HG03039 (cell line): ENCODE measurements around the gene TBRG4.
"Not testable (repeated sequence)": the region's sequence is repeated elsewhere in the genome, so short reads cannot be mapped to it uniquely, and the experiment has no call there.

Experiments used
- ATAC-seq: cut with Tn5 transposase; IDR thresholded peaks from one replicate; pipeline ENCODE4 v1.9.1; 2021; ENCODE audit warnings: mild to moderate bottlenecking, moderate library complexity; ENCODE audit not compliant: unreplicated experiment

Gene TBRG4

DNA sequence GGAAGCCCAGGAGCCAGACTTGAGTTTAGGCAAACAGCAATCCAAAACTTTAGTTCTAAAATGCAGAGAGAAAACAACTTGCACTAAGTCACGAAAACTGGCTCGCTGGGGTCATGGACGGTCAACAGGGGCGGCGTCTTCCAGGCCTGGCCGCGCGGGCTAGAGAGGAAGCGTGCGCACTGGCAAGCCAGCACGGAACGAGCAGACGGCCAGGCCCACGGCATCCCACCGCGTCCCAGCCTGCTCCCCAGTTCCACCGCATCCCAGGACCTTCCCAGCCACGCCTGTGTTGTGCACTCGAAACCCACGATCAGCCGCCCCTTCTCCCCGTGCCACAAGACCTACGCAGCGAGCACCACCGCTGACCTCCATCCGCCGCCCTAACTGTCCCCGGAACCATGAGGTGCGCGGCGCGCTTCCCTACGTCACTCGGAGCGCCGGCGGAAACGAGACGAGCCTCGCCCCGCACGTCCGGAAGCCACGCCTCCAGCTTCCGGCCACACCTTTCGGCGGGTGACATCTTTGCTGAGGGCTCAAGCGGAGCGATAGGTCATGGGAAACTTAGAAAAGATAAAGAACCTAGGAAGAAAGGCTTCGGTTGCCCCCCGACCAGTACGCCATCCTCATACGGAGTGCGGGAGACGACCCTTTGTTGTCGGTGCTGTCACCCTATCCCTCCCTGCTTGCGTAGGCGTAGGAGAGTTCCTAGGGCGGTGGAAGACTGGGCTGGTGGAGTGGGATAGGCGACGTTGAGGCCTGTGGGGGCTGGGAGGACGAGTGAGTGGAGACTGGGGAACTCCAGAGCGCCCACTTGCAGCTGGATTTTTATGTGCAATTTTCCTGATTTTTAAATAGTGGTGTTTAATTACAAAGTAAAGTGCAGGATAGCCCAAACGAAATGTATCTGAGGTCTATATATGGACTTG lies at the start of gene TBRG4:
Gene TBRG4 (minus strand): TSS at position 400 of the 926 bp plus-strand sequence. CDS start 2,460 bp downstream, outside the sequence.
- ATAC-seq, result peak; percentile 93

DNA sequence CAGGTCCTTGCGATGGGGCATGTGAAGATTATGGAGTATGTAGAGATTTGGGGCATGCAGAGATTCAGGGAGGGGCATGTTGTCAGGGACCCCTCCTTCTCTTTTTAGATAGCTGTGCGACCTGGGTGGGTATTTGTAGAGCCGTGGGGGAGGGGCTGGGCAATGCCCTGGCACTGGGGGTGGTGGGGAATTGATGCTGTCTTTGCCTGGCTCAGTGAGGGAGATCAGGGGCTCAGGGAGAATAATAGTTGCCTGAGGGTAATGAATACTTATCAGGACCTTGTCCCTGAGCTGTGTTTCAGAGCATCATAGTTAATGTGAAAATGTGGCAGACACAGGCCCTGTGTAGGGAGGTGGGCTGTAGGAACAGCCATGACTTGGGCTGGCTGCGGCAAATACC lies 49.6 kb upstream of the TBRG4 start:
- no peak for ATAC-seq

DNA sequence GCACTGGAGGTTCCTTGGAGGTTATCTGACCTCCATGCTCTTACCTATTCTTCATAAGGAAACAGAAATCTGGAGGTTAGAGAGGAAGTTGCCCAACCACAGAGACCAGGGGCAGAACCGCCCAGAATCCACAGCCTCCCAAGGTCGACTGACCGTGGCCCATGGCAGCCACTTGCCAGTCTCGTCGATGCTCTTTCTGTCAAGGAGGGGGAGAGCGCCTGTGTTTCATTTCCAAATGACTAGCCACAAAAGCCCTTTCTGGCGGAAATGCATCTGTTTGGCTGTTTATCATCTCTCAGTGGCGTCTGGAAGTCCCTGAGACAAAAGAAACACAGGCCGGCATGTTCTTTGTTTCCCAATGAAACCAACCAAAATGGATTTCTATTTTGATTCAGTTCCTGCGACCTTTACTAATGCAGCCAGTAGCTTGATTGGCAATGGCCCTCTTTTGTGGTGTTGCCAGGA lies 49.0 kb upstream of the TBRG4 start:
- ATAC-seq, result no peak

DNA sequence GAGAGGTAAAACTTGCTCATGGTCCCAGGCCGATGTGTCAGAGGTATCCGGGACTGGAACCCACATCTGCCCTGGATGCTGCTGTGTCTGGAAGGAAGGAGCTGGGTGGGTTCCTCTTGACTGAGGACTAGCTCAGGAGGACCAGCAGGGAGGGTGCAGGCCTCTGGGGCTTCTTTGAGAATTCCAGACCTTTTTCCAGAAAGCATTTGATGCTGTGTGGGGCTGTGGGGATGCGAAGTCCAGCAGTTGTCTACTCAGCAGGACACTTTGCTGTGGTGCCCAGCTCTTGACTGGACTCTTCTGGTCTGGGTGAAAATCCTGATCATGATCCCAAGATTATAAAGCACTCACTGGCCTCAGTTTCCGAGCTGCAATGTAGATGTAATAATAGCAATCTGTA lies 47.8 kb upstream of the TBRG4 start:
- ATAC-seq, result no peak

DNA sequence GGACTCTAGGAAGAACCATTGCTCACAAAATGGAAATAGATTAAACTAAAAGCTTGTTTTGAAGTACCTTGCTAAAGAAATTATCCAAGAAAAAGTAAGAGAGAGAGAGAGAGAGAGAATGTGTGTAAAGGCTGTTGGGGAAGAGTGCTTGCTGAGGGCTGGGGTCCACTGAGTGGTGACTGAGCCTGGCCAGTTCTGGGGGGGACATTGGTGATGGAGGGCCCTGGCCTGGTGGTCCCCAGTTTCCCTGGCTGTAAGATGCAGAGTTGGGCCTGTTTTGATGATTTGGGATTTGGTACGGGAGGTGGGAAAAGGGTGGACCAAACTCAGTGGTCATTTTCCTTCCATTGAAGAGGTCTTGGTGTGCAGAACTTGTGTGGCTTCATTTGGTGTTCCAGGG lies 47.0 kb upstream of the TBRG4 start:
- no peak for ATAC-seq

DNA sequence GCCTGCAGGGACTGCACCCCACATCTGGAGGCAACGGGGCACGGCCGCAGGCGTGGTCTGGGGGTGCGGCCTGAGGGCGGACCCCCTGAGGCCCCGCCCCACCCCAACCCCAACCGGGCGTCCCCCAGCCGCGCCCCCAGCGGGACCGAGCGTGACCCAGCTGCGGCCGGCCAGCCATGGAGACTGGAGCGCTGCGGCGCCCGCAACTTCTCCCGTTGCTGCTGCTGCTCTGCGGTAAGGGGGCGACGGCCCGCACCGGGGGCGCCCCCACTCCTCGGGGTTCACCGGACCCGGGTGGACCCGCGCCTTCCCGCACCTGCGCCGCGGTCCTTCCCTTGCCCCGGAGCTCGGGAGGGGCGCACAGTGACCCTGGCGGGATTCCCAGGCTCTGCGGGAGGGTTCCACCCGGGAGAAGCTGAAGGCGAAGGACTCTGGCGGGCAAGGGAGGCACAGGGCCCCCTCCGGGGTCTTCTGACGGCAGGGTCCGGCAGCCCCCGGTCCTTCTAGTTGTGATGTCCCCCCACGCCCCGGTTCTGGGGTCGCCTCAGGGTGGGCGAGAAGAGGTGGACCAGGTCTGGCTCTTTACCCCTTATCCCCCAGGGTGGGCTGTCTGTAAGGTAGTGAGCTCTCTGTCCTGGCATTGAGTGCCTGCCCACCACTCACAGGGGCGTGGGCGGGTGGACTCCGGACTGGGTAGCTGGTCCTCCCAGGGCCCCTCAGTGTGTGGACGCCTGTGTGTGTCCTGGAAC lies 46.3 kb upstream of the TBRG4 start, which contains the start of gene RAMP3:
Gene RAMP3 (plus strand): TSS at position 139 of the 749 bp plus-strand sequence. CDS start 38 bp downstream, at position 177.
- ATAC-seq, result no peak

DNA sequence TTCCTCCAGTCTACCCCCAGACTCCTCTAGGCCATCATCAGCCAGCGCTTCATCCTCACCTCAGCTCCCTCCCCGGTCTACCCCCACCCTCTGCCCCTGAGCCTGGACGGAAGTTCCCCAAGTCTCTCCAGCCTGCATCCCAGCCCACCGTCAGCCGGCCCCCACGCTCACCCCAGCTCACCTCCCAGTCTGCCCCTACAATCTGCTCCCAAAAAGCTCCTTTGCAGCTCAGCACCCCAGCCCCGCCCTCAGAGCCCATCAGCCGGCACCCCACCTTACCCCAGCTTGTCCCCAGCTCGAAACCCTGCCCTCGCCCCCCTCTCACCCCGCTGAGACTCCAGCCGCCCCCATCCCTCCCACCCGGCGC lies 45.8 kb upstream of the TBRG4 start:
- ATAC-seq, result no peak

DNA sequence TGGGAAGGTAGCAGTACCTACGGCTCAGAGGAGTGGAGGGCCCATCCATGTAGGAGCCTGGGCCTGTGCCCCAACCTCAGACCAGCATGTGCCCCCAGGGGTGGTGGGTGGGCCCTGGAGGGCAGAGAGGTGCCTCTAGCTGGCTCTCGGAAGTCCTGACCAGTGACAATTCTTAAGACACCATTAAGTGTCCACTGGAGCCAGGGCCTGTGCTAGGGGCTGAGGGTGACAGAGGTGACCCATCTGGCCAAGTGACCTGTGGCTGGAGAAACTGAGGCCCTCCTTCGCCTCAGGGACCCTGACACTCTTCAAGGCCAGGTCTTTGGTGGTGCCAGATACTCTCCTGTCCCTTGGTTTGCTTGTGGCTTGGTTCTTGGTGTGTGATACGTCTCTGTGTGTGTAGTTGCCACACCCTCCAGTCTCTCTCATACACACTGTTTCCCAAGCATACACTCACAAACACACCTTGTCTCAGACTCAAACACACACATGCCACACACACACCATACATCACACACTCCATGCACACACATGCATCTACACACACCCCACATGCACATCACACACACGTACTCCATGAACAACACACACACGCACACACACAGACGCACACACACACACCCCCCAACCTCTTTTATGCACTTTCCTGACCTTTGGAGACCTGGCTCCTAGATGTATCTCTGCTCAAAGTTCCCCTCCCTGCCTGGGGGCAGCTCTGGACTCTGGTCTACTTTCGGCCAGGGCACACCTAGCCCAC lies 45.2 kb upstream of the TBRG4 start:
- no peak for ATAC-seq

DNA sequence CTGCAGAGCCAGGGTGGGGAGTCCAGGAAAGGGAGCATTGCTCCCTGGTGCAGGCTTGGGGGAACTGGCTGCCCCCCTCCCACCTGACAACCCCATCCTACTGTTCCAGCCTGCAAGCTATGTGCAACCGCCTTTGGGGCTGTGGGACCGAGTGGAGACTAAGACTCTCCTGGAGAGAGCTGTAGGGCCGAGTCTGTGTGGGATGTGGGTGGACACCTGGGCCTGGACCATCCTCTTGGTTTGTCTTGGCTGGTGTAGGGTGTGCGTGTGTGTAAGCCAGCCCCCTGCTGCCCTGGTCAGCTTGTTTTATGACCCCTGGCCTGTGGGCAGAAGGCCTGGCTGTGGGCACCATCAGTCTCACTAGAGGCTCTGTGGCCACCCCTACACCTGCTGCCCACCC lies 44.4 kb upstream of the TBRG4 start:
- no peak for ATAC-seq

DNA sequence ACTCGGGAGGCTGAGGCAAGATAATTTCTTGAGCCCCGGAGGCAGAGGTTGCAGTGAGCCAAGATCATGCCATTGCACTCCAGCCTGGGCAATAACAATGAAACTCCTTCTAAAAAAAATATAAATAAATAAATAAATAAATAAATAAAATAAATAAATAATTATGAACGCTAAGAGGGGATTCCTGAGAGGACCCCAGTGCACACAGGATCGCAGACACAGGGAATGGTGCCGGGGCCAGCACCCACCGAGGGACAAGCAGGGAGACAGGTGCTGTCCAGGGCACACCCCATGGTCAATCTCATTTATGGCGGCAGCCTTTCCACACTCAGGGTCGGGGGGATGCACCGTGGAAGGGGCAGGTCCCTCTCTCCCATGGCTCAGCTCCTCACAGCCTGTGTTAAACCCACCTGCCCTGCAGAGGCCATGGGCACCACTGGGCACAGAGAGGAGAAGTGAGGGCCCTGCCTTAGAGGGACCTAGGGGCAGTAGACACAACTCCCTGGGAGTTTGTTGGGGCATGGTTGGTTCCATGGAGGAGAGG lies 43.9 kb upstream of the TBRG4 start:
- ATAC-seq, result no peak

DNA sequence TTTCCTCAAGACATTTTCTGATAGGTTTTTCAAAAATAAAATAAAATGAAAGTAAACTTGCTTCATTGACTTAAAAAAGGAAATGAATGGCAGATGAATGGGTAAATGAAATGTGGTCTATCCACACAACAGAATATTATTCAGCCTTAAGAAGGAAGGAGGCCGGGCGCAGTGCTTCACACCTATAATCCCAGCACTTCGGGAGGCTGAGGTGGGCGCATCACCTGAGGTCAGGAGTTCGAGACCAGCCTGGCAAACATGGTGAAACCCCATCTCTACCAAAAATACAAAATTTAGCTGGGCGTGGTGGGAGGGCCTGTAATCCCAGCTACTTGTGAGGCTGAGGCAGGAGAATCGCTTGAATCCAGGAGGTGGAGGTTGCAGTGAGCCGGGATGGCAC lies 42.4 kb upstream of the TBRG4 start:
- ATAC-seq, result not testable (repeated sequence)

DNA sequence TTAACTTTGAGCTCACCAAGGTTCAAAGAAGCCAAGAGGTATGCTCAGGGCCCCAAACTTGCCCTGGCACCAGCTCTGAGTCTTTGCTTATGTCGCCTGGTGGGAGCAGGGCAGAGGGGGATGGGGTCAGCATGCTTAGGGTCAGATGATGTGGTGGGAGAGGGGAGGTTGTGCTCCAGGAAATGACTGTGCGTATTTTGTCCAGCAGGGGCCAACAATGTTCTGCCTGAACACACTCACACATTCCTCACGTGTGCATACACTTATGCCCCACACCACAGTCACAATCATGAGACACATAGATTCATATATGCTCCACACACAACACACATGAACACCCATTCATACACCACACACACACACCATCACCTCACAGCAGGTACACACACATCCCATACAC lies 41.7 kb upstream of the TBRG4 start:
- no peak for ATAC-seq

DNA sequence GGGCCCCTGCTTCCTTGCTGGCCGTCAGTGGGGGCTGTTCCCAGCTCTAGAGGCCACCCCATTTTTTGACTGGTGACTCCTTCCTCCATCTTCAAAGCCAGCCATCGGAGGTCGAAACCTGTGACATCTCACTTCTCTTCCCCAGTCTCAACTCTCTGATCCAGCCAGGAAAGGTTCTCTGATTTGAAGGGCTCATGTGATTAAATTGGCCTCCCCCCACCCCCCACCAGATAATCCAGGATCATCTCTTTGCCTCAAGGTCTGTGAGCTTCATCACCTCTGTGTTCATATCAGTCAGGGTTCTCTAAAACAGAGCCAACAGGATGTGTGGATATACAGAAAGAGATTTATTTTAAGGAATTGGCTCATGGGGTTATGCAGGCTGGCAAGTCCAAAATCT lies 40.5 kb upstream of the TBRG4 start:
- no peak for ATAC-seq

DNA sequence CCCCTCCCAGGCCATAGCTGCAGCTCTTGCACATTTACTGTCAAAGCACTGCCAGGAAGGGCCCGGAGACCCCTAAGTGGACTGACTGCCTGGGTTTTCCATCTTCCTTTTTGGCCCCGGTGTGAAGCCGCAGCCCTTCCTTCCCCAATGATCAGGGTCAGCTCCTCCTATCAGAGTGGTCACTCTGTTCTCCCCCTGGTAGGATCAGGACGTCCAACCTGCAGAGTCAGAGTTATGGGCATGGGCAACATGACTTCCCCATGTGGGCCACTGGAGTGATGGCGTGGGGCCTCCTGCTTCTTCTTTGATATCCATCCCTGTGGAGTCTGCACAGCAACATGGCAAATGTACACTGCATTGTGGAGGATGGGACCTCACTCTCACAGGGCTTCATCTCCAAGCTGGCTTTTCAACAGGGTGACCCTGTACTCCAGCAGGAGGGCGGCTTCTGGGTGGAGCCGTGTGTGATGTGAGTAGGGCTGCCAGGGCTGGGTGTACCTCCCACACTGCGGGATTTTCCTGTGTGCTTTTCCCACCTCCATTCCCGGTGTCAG lies 39.7 kb upstream of the TBRG4 start:
- ATAC-seq, result no peak

DNA sequence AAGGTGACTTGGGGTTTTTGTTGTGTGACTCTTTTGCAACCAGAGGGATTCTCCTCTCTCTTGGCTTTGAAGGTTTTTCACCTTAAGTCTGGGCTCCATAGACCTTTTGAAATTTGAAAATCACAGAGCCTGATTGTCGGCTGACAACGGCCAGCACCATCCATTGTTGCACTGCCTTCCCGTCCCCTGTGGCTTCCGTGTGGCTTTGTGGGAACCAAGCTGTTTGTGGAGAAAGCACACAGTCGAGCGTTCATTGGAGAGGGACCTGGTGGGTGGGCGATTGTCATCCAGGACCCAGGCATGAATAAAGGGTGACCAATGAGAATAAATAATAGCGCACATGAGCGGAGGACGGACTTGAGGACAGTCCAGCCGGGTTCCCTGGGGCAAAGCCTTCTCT lies 38.7 kb upstream of the TBRG4 start:
- ATAC-seq, result no peak

DNA sequence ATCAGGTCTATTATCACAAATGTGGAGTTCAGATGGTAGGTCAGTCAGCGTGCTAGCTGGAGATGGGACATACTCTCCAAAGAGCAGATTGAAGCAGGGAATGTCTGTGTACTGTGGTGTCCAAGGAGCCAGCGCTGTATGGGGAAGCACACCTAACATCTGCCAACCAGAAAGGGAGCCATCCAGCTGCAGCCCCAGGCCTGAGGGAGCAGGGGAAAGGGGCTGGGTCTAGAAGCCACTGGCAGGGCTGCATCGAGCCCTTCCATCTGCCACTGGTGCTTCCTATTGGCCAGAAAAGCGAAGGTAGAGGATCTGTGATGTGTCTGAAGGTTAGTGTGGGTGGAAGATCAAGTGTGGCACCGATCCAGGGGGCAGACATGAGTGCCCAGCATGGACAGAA lies 38.1 kb upstream of the TBRG4 start:
- no peak for ATAC-seq

DNA sequence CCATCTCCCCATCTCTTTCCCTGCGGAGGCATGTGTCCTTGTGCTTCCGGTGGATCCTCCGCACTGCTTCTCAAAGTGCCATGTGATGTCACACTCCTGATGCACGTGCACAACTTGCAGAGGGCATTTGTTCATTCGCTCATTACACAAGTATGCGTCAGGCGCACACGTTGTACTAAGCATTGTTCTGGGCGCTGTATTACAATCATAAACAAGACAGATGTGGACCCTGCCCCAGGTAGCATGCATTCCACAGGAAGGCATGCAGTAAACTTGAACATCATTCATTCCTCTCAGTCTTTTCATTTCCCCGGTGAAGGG lies 37.1 kb upstream of the TBRG4 start:
- ATAC-seq, result no peak

DNA sequence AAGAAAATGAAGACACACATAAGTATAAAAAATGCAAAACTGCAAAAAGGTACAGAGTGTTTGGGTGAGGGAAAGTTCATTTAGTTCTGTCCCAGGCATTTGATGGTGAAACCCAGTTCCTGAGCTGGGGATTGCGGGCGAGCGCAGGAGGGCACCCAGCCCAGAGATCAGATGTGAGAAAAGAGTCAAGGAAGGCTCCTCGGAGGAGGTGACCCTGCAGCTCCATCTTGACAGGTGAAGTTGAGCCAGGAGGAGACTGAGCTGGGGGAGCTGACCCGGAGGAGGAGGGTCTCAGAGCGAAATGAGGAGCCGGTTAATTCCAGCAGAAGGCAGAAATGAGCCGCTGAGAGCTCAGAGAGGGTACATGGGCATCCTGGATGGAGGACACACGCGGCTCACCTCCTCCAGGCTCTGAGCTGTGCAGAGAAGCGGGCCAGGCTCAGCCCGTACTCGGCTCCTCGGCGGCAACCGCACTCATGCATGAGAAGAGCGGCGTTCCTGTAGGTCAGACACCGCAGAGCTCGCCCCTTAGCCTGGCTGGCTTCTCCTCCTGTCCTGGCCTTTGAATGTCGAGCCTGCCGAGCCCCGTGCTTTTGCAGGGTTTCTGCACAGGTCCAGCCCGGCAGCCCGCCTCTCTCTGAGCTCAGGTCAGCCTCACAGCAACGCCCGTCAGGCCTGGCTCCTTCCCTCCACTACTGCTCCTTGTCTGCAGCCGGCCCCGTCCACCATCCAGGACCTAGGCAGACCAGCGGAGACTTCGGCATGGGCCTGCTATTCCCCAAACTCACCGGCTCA lies 36.6 kb upstream of the TBRG4 start:
- ATAC-seq, result no peak

DNA sequence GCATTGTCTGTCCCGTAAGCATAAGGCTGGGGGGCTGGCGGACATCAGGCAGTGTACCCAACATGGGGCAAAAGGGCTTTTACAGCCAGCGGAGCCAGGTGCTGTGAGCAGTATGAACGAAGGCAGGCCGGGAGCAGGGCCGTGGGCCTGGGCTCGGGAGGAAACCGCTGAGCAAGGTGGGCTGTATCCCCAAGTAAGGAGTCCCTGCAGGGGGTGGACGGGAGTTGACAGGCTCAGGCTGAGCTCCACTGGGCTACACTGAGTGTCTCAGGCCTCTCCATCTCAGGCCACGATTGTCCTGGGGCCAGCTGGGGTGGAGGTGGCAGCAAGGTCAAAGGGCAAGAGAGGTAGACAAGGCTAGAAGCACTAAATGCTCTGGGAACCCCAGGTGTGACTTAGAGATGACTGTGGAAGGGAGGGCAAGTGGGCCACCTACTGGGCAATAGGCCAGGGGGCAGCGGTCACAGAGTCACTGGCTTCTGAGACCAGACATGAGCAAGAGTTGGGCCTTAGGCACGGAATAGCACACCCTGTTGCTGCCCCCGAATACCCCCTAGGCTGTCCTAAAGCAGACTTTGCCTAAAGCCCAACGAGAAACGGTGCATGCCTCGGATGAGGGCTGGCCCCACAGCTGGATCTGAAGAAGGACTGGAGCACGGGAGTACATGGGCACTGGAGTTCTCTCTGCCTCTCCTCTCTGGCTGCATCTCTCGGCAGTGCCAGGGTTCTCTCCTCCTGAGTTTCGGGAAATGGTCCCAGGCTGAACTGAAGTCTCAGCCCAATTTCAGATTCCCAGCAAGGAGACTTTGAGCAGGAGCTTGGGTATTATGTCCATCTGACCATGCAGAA lies 35.3 kb upstream of the TBRG4 start:
- ATAC-seq, result no peak
